Measurements from ENCODE around the gene INTS1.

- TF ChIP-seq CTCF (IDR thresholded peaks at IDR 0.05; ENCODE audit: poor library complexity): no peak
- no peak for TF ChIP-seq EZH2 (IDR thresholded peaks at IDR 0.05; ENCODE audit: borderline replicate concordance)
Observed at GRCh38 chr7:1485156-1485555, 19.0 kb downstream of the INTS1 start.

Data from hepatocyte (in vitro differentiated cells).